GM06990 (cell line): ENCODE measurements around the gene EDDM13.
"Not testable (repeated sequence)": the region's sequence is repeated elsewhere in the genome, so short reads cannot be mapped to it uniquely, and the experiment has no call there.

Experiments
- DNase-seq: peaks from one replicate; pipeline ENCODE4 v3.0.0-alpha.2; 2011; ENCODE audit not compliant: insufficient read length; ENCODE audit errors: extremely low read depth
- H3K27me3 ChIP-seq: replicated peaks from 2 replicates; pipeline ENCODE4 v1.6.0; 2011; ENCODE audit warnings: low read length; ENCODE audit not compliant: control insufficient read depth, insufficient read depth
- H3K36me3 ChIP-seq: 2 replicates; pipeline ENCODE4 v1.5.1; 2011; ENCODE audit warnings: low read length; ENCODE audit not compliant: control insufficient read depth, insufficient read depth
- H3K4me3 ChIP-seq: replicated peaks from 2 replicates; pipeline ENCODE4 v1.5.1; 2011; ENCODE audit warnings: low read depth, mild to moderate bottlenecking, control low read depth, low read length
- CTCF ChIP-seq: IDR thresholded peaks from 2 replicates; pipeline ENCODE4 v1.5.1; 2011; ENCODE audit warnings: low read length, control low read depth, mild to moderate bottlenecking, inconsistent platforms; ENCODE audit not compliant: insufficient read depth, poor library complexity, severe bottlenecking

EDDM13 gene

DNA sequence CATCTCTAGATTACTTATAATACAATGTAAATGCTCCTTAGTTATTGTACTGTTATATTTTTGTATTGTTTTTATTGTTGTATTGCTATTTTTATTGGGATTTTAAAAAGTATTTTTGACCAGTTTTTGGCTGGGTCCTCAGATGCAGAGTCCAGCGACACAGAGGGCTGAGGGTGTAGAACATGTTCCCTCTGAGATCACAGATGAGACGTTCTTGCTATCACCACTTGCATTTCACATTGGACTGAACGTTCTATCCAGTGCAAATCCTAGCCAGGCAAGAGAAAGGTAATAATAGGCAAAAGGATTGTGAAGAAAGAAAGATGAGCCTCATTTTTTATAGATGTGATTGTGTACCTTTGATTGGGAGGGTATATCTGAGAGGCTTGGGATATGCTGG, 27.1 kb downstream of the EDDM13 start:
- no peak for DNase-seq
- no peaks in the 10 kb centered on the region; the same call in 1 of the 2 replicates for H3K36me3 ChIP-seq
- no peaks in the 10 kb centered on the region for H3K27me3 ChIP-seq
- H3K4me3 ChIP-seq: no peak overlapping the region
- no peak for TF ChIP-seq CTCF

- no peaks in the 10 kb centered on the region for H3K27me3 ChIP-seq
- no peak for DNase-seq
Observed at GRCh38 chr19:56301155-56301554, 28.6 kb downstream of the EDDM13 start.

GRCh38 chr19:56301886-56302620, 29.5 kb downstream of the EDDM13 start:
- no peak for TF ChIP-seq CTCF
- no peak for DNase-seq
- H3K27me3 ChIP-seq: no peaks in the 10 kb centered on the region
- H3K4me3 ChIP-seq: no peak overlapping the region
- H3K36me3 ChIP-seq: no peaks in the 10 kb centered on the region; the same call in none of the 2 replicates

More at GRCh38 chr19:56301155-56301554, 28.6 kb downstream of the EDDM13 start:
- peak; percentile 1 for TF ChIP-seq CTCF
- no peak overlapping the region for H3K4me3 ChIP-seq
- no peaks in the 10 kb centered on the region; the same call in none of the 2 replicates for H3K36me3 ChIP-seq

GRCh38 chr19:56304243-56304642, 31.7 kb downstream of the EDDM13 start:
- H3K36me3 ChIP-seq: no peaks in the 10 kb centered on the region; the same call in none of the 2 replicates
- DNase-seq: no peak
- no peak for TF ChIP-seq CTCF

GRCh38 chr19:56306016-56306415, 33.5 kb downstream of the EDDM13 start:
- DNase-seq: no peak
- TF ChIP-seq CTCF: no peak
- H3K4me3 ChIP-seq: no peak overlapping the region
- no peaks in the 10 kb centered on the region; the same call in none of the 2 replicates for H3K36me3 ChIP-seq
- H3K27me3 ChIP-seq: no peaks in the 10 kb centered on the region

More at GRCh38 chr19:56304243-56304642, 31.7 kb downstream of the EDDM13 start:
- H3K27me3 ChIP-seq: no peaks in the 10 kb centered on the region
- H3K4me3 ChIP-seq: no peak overlapping the region

GRCh38 chr19:56307062-56307461, 34.5 kb downstream of the EDDM13 start:
- not testable (repeated sequence) for DNase-seq, H3K4me3 ChIP-seq, H3K36me3 ChIP-seq, H3K27me3 ChIP-seq
